Activated naive CD4-positive, alpha-beta T cell treated with anti-CD3 and anti-CD28 coated beads for 36 hours (primary cell): Measurements from ENCODE around the gene DYNLT5. TPM values are rescaled to one million over a fixed set of nuclear protein-coding genes. Genes with fewer than 3 reads are reported as not detected.
"Not testable (repeated sequence)": the region's sequence is repeated elsewhere in the genome, so short reads cannot be mapped to it uniquely, and the experiment has no call there.

ENCODE experiments used
- CTCF ChIA-PET: fragments of 350-600 bp; sonication (Branson Sonifier 250); formaldehyde crosslinking; loops from one replicate; lab custom pipeline; 2021; ENCODE audit warnings: antibody characterized with exemption; lab: Charles Lee
- DNase-seq: peaks from one replicate; pipeline ENCODE4 v3.0.0-alpha.2; 2020
- H3K27ac Mint-ChIP-seq: one replicate; pipeline ENCODE4 v1.8.0; 2021; ENCODE audit warnings: mild to moderate bottlenecking, mixed read lengths
- H3K27me3 Mint-ChIP-seq: one replicate; pipeline ENCODE4 v1.8.0; 2021; ENCODE audit warnings: low read depth, mixed read lengths
- H3K36me3 Mint-ChIP-seq: one replicate; pipeline ENCODE4 v1.8.0; 2021; ENCODE audit warnings: low read depth, mixed read lengths
- H3K4me1 Mint-ChIP-seq: one replicate; pipeline ENCODE4 v1.8.0; 2021; ENCODE audit warnings: low read depth, mixed read lengths
- H3K4me3 Mint-ChIP-seq: one replicate; pipeline ENCODE4 v1.8.0; 2021; ENCODE audit warnings: mild to moderate bottlenecking, moderate library complexity, mixed read lengths
- H3K9me3 Mint-ChIP-seq: one replicate; pipeline ENCODE4 v1.8.0; 2021; ENCODE audit warnings: mixed read lengths
- intact Hi-C: fragments of 100-400 bp; cut with micrococcal nuclease; formaldehyde crosslinking; loops from one replicate; pipeline ENCODE4 v1.15.1; 2023
- total RNA-seq, 2 experiments: library from RNA; stranded (reverse); gene quantifications; one replicate each; pipeline ENCODE4 v1.2.3, GENCODE V29; 2021

DYNLT5 gene
- total RNA-seq, 2 experiments from 2014 or later = not detected

DNA sequence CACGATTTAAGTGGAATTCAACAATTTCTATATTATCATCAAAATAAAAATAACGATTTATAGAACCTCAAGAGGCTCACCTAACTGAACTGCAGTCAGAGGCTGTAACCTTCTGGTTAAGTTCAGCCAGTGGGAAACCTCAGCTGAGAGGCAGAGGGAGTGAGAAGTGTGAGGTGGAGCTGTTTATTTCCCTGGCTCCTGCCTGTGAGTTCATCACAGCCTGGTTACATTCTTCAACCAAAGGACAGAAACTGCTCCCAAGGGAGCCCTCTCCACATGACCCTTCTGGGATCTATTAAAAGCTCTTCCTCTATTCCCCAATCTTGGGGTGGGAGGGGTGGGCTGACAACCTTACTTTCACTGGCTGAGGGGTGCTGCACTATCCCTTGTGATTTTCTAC is 22.2 kb downstream of the DYNLT5 start:
- no peak overlapping the region for H3K4me3 Mint-ChIP-seq
- H3K9me3 Mint-ChIP-seq = no peaks in the 10 kb centered on the region
- H3K36me3 Mint-ChIP-seq = no peaks in the 10 kb centered on the region

DNA sequence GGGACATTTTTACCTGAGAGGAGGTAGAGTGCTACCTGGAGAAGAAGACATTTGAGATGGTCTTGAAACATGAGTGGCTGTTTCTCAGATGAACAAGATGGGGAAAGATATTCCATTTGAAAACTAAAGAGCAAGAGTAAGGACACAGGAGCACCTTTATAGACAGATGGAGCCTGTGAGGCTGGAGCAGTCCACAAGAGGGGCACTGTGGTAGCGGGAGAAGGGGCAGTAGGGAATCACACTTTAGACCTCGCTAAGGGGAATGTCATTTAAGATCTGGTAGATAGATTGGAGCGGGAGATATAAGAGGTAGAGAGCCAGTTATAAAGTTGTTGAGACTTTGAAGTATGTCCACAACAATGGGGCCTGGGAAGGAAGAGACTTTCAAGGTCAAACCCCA is 23.4 kb downstream of the DYNLT5 start:
- CTCF ChIA-PET = interaction anchor here (0.6 kb wide), 1 partner anchor 631 kb away, joined by 3 read pairs; no protein-coding TSS in a partner anchor
- no peak overlapping the region for H3K4me3 Mint-ChIP-seq
- H3K36me3 Mint-ChIP-seq = no peaks in the 10 kb centered on the region
- H3K27ac Mint-ChIP-seq = no peak overlapping the region
- DNase-seq = no peak
- H3K9me3 Mint-ChIP-seq = no peaks in the 10 kb centered on the region
- intact Hi-C loops = loop anchor here (10.0 kb wide), 1 partner anchor 959 kb away; no protein-coding TSS in a partner anchor
- peaks cover 11% of the 10 kb centered on the region for H3K4me1 Mint-ChIP-seq
- H3K27me3 Mint-ChIP-seq = no peaks in the 10 kb centered on the region

More for the DNA sequence above, 22.2 kb downstream of the DYNLT5 start:
- Mint-ChIP-seq H3K27me3 (no peaks in the 10 kb centered on the region), H3K27ac (no peak overlapping the region), H3K4me1 (peaks cover 22% of the 10 kb centered on the region)
- CTCF ChIA-PET = no interaction called here
- DNase-seq = no peak
- intact Hi-C loops = loop anchor here (10.0 kb wide), 1 partner anchor 960 kb away; no protein-coding TSS in a partner anchor

DNA sequence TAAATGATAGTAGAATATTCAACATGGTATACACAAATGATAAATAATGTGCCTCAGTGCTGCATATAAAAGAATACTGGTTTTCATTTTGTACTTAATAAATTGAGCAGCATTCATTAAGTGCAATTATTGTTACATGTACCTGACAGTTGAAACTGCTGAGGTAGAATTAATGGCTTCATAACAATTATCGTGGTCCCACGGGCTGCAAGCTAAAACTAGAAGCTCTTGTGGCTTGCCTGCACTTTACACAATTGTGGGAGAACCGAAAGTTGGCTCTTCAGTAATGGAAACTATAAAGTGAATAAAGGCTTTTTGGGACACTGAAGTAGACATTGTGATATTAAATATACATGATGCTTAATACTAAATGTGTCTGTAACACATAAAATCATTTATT is 25.6 kb downstream of the DYNLT5 start:
- CTCF ChIA-PET = interaction anchor here (0.8 kb wide), 1 partner anchor 561 kb away, joined by 3 read pairs; no protein-coding TSS in a partner anchor
- Mint-ChIP-seq H3K9me3 (peaks cover 2% of the 10 kb centered on the region), H3K27ac (no peak overlapping the region), H3K27me3 (no peaks in the 10 kb centered on the region), H3K4me3 (no peak overlapping the region), H3K4me1 (peaks cover 4% of the 10 kb centered on the region), H3K36me3 (no peaks in the 10 kb centered on the region)
- intact Hi-C loops = loop anchor here (10.0 kb wide), 1 partner anchor 957 kb away; no protein-coding TSS in a partner anchor
- no peak for DNase-seq

DNA sequence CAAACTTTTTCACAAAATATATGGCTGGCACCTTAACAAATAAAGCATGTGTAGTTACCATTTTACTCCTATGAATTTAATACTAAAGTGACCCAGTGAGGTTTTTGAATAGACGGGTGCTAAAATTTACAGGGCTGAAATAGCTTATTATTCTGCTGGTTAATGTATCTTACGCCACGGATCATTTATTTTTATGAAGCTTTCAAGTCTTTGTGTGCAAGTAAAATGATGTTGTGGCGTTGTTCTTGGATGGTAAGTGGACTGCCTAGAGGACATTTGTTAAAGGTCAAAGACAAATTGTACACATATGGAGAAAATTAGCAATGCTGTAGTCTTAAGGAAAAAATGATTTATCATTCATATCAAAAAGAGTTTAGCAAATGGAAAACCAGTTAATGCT is 26.0 kb downstream of the DYNLT5 start:
- Mint-ChIP-seq H3K27me3 (no peaks in the 10 kb centered on the region), H3K4me1 (peaks cover 4% of the 10 kb centered on the region)

DNA sequence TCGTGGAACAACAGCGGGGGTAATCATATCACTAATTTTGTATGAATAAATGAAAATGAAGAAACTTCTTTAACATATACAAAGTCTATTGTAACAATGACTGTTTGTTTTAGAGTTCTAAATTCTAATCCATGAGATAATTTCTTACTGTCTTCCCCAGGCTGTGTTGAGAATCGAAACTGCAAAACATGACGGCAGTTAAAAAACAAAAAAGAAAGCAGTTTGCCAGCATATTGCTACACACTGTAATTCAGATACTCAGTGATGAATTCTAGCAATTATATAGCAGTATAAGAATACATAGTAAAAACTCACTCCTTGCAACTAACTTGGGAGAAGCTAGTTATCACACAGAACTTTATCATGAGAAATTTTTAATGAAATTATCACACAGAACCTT is 26.7 kb downstream of the DYNLT5 start:
- Mint-ChIP-seq H3K4me1 (peaks cover 4% of the 10 kb centered on the region), H3K27ac (no peak overlapping the region), H3K4me3 (no peak overlapping the region), H3K27me3 (no peaks in the 10 kb centered on the region), H3K36me3 (no peaks in the 10 kb centered on the region), H3K9me3 (peaks cover 2% of the 10 kb centered on the region)
- DNase-seq = no peak
- CTCF ChIA-PET = no interaction called here
- intact Hi-C loops = loop anchor here (10.0 kb wide), 1 partner anchor 956 kb away; no protein-coding TSS in a partner anchor

More for the DNA sequence above, 26.0 kb downstream of the DYNLT5 start:
- CTCF ChIA-PET = interaction anchor here (0.8 kb wide), 1 partner anchor 561 kb away, joined by 3 read pairs; no protein-coding TSS in a partner anchor
- Mint-ChIP-seq H3K4me3 (no peak overlapping the region), H3K9me3 (peaks cover 2% of the 10 kb centered on the region), H3K27ac (no peak overlapping the region), H3K36me3 (no peaks in the 10 kb centered on the region)
- DNase-seq = no peak
- intact Hi-C loops = loop anchor here (10.0 kb wide), 1 partner anchor 957 kb away; no protein-coding TSS in a partner anchor

DNA sequence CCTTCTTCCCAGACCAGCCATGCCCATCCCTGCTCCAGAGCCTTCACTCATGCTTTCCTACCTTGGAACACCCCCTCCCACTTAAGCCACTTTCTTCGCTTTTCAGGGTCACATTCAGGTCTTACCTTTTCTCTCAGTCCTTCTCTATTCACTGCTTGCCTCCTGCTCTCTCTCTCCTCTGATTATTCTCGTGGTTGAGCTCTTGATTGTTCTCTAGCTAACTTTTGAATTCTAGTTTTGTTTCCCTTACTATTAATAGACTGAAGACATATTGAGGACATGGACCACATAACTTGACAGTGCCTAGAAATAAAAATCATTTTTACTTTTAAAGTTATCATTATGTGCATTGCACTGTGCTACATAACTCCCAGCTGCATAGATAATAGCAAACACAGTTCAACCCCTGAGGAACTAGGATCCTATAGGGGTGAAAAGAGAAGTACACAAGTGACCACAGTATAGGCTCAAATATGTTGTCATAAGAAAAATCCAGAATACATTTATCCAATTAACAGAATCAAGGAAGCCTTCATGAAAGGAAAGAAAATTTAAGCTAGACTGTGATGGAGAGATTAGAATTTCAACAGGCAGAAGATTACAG is 27.3 kb downstream of the DYNLT5 start:
- H3K4me3 Mint-ChIP-seq = no peak overlapping the region
- intact Hi-C loops = loop anchor here (10.0 kb wide), 1 partner anchor 955 kb away; no protein-coding TSS in a partner anchor
- H3K36me3 Mint-ChIP-seq = no peaks in the 10 kb centered on the region
- CTCF ChIA-PET = interaction anchor here (0.6 kb wide), 1 partner anchor 200 kb away, joined by 3 read pairs; no protein-coding TSS in a partner anchor
- H3K27ac Mint-ChIP-seq = no peak overlapping the region
- H3K9me3 Mint-ChIP-seq = peaks cover 2% of the 10 kb centered on the region
- DNase-seq = no peak
- peaks cover 4% of the 10 kb centered on the region for H3K4me1 Mint-ChIP-seq
- H3K27me3 Mint-ChIP-seq = no peaks in the 10 kb centered on the region

DNA sequence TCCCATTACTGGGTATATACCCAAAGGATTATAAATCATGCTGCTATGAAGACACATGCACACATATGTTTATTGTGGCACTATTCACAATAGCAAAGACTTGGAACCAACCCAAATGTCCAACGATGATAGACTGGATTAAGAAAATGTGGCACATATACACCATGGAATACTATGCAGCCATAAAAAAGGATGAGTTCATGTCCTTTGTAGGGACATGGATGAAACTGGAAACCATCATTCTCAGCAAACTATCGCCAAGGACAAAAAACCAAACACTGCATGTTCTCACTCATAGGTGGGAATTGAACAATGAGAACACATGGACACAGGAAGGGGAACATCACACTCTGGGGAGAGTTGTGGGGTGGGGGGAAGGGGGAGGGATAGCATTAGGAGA is 33.5 kb downstream of the DYNLT5 start:
- DNase-seq, CTCF ChIA-PET, H3K27ac Mint-ChIP-seq, H3K27me3 Mint-ChIP-seq, intact Hi-C loops, H3K36me3 Mint-ChIP-seq, H3K4me3 Mint-ChIP-seq, H3K9me3 Mint-ChIP-seq: not testable (repeated sequence)
- peaks cover 27% of the 10 kb centered on the region for H3K4me1 Mint-ChIP-seq

DNA sequence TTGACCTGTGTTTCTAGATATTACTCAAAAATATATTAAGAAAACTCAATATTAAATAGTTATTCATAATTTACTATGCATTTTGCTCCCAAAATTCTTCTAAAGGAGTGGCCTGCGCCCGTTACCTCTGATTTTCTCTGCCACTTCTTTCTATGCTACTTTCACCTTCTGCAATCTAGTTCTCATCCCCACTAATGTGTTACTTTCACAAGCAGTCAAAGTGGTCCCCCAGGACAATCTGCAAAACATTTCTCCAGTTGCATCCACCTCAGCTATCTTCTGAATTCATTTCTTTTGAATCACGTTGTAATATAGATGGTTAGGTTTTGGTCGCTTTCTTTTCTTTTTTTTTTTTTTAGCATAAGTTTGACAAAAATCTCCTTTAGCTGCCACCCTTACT is 35.4 kb downstream of the DYNLT5 start:
- intact Hi-C loops = loop anchor here (1.0 to 2.0 kb wide), 6 partner anchors 17 to 975 kb away; no protein-coding TSS in a partner anchor
- no peak for DNase-seq
- H3K9me3 Mint-ChIP-seq = no peaks in the 10 kb centered on the region
- no peak overlapping the region for H3K27ac Mint-ChIP-seq
- peaks cover 30% of the 10 kb centered on the region for H3K4me1 Mint-ChIP-seq
- H3K36me3 Mint-ChIP-seq = peaks cover 2% of the 10 kb centered on the region
- CTCF ChIA-PET = interaction anchor here (1.0 to 1.4 kb wide), 2 partner anchors 137 to 358 kb away, joined by 3 to 4 read pairs; partner anchors contain the start of genes DNAI4 and MIER1
- H3K4me3 Mint-ChIP-seq = no peak overlapping the region
- H3K27me3 Mint-ChIP-seq = no peaks in the 10 kb centered on the region

DNA sequence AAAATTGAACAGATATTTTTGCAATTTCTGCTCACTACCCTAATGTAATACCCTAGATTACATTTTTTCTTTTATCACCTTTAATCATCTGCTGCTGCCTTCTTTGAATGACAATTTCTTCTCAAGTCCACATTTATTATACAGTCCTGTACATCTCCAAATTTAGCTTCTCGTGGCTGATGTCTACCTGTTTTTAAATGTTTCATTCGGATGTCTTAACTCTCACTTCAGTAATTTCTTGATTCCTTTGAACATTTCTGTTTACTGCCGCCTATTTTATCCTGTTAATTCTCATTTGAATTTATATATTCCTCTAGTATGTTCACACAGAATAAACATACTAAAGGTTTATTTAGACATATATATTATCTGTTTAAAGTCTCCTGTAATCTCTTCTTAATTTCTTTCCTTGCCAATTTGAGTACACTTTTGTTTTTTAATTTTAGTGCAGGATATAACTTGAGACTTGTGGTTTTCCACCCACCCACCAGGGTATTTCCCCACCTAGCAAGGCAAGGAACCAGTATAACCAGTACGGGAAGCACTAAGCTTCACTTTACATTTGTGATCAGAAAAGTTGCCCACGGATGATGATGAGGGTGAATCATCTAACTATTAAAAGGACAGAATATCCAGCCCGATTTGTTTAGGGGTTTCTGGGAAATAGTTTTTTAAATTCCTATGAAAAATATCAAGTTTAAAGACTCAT is 36.1 kb downstream of the DYNLT5 start:
- Mint-ChIP-seq H3K4me1 (peaks cover 30% of the 10 kb centered on the region), H3K27me3 (no peaks in the 10 kb centered on the region), H3K4me3 (peak overlapping the region; percentile 51), H3K9me3 (no peaks in the 10 kb centered on the region), H3K27ac (peak overlapping the region; percentile 50), H3K36me3 (peaks cover 2% of the 10 kb centered on the region)
- CTCF ChIA-PET = interaction anchor here (1.0 to 1.4 kb wide), 3 partner anchors 136 to 361 kb away, joined by 3 to 4 read pairs (median 4); partner anchors contain the start of genes DNAI4 and MIER1
- DNase-seq = peak; percentile 81
- intact Hi-C loops = loop anchor here (1.0 to 2.0 kb wide), 6 partner anchors 18 to 976 kb away; no protein-coding TSS in a partner anchor

DNA sequence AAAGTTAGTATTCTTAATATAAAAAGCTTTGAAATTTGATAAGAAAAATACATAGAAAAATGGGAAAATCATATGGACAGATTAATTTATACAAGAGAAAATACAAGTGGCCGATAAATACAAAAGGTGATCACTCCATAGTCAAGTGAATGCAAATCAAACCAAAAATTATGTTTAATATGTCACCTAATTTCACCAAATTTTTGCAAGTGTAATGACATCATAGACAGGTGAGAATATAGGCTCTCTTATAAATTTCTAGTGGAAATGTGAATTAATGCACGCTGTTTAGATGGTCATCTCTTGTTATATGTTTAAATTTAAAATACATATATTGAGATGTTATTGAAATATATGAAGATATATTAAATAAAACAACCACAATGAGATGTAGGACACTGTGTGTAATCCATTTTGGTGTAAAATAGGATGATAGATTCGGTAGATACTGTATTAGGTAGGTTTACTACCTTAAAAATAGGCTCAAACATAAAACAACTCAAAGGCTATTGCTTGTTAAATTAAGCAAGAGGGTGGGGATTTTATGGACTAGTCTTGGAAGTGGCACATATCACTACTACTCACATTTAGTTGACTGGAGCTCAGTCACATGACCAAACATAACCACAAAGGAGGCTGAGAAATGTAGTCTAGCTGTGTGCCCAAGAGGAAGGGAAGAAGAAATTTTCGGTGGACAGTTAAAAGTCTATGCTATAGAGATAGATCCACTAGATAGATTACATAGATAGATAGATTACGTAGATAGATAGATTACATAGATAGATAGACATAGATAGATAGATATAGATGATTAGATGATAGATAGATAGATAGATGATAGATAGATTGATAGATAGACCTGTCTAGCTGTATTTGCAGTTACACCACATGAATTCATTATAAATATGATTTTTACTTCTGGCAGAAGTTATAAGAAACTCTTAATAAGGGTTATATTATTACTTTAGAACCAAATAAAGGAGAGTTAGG is 39.7 kb downstream of the DYNLT5 start:
- no peak for DNase-seq
- H3K36me3 Mint-ChIP-seq = no peaks in the 10 kb centered on the region
- H3K9me3 Mint-ChIP-seq = peaks cover 1% of the 10 kb centered on the region
- no peak overlapping the region for H3K4me3 Mint-ChIP-seq
- intact Hi-C loops = no loop called here
- H3K27ac Mint-ChIP-seq = no peak overlapping the region
- H3K4me1 Mint-ChIP-seq = peaks cover 23% of the 10 kb centered on the region
- no peaks in the 10 kb centered on the region for H3K27me3 Mint-ChIP-seq
- CTCF ChIA-PET = interaction anchor here (0.7 kb wide), 1 partner anchor 799 kb away, joined by 3 read pairs; no protein-coding TSS in a partner anchor

DNA sequence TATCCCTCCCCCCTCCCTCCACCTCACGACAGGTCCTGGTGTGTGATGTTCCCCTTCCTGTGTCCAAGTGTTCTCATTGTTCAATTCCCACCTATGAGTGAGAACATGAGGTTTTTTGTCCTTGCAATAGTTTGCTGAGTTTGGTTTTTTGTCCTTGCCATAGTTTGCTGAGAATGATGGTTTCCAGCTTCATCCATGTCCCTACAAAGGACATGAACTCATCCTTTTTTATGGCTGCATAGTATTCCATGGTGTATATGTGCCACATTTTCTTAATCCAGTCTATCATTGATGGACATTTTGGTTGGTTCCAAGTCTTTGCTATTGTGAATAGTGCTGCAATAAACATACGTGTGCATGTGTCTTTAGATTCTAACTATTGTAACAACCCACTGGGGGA is 43.6 kb downstream of the DYNLT5 start:
- H3K27me3 Mint-ChIP-seq, H3K27ac Mint-ChIP-seq, DNase-seq, H3K9me3 Mint-ChIP-seq, CTCF ChIA-PET, H3K36me3 Mint-ChIP-seq, H3K4me3 Mint-ChIP-seq, H3K4me1 Mint-ChIP-seq: not testable (repeated sequence)
- intact Hi-C loops = loop anchor here (5.0 kb wide), 1 partner anchor 61 kb away; no protein-coding TSS in a partner anchor
